HG03469 (cell line): ENCODE data around the gene CPSF4L.

Experiments used
- ATAC-seq: cut with Tn5 transposase; IDR thresholded peaks from one replicate; pipeline ENCODE4 v1.9.1; 2021; ENCODE audit warnings: mild to moderate bottlenecking, moderate library complexity, moderate number of reproducible peaks; ENCODE audit not compliant: unreplicated experiment

CPSF4L gene

DNA sequence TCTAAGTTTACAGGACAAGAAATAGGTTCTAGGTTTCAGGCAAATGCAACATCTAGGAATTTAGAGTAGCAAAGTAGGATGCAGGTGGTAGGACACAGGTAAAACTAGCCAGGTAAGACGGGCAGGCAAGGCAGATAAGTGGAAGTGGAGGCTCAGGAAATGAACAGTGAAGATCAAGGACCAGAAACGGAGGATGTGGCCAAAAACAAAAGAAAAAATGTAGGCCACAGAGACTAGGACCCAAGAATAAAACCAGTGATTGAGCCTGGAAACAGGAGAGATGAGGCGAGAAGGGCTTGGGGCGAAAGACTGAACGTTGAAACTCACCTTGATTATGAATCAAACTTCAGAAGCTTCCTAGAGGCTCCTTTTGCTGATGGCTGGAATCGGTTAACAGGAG lies 24.0 kb downstream of the CPSF4L start:
- no peak for ATAC-seq

- no peak for ATAC-seq
These were observed 26.9 kb downstream of the CPSF4L start for GRCh38 chr17:73234736-73235135.

- ATAC-seq: no peak
These were observed 28.9 kb downstream of the CPSF4L start for GRCh38 chr17:73232587-73233373.

DNA sequence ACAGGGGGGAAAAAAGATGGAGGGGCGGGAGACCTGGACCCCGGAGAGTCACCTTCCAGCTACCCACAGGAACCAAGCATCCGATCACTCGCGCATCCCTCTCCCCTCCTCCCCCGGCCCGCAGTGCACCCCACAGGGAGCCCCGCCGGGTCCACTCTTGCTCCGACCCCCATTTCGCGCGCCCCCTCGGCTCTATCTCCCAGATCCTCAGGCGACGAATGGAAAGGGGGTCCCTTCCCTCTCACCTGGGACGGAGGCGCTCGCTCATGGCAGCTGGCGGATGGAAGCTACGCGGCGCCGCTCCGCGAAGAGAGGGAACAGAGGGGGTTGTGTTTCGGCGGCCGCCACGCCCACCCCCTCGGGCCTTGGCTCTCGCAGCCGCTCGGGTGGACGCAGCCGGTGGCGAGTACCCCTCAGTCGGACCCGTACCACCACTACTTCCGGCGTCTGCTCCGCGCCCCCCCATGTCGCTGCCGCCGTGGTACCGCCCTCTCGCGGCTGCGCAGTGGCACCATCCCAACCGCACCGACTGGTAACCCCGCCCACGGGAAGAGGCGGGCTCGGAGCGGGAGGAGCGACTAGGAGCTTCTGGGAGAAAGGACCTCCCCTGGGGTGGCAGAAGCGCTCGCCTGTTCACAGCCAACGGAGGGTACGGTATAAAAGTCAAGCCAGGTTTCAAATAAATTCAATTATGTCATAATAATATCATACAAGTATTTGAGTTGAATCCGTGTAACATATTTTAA lies 29.7 kb downstream of the CPSF4L start:
- ATAC-seq: peak; percentile 65

DNA sequence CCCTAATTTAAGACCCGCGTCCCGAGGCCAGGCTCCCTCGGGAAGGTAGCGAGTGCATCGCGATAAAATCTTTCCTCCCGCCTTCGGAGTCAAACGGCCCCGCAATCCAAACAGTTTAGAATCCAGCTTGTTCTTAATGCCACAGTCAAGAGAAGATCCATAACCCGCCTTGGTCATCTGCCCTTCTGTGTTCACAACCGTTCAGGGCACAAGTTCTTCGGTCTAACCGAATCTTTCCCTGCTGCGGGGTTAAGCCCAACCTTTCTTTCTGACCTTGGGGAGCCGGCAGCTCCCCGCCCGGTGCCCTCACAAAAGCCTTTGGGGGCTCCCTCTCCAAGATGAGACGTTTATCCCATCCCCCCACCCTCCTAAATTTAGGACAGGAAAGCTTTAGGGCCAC lies 30.3 kb downstream of the CPSF4L start:
- ATAC-seq: no peak

DNA sequence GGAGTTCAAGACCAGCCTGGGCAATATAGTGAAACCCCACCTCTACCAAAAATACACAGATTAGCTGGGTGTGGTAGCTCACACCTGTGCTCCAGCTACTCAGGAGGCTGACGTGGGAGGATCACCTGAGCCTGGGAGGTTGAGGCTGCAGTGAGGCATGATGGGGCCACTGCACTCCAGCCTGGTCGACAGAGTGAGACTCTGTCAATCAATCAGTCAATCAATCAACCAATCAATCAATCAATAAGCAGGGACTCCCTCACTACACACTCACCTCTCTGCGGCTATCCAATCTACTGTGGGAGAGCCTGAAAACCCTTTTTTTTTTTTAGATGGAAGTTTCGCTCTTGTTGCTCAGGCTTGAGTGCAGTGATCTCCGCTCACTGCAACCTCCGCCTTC lies 31.6 kb downstream of the CPSF4L start:
- no peak for ATAC-seq

- peak; percentile 34 for ATAC-seq
These were observed 32.9 kb downstream of the CPSF4L start for GRCh38 chr17:73228748-73229236.

DNA sequence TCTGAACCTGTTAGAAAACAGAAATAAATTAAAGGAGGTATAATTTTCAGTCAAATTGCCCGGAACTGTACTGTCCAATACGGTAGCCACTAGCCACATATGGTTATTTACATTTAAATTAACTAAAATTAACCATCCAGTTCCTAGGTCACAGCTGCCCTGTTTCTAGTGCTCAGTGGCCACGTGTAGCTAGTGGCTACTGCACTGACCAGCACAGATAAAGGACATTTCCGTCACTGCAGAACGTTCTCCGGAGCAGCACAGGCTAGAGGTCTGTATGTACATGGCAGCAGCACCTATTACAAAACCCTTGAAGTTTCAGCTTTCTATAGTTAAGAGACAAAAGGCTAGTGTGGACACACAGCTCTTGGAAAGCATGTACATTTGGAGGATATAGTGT lies 33.7 kb downstream of the CPSF4L start:
- no peak for ATAC-seq

GRCh38 chr17:73227379-73227778 lies 34.3 kb downstream of the CPSF4L start:
- no peak for ATAC-seq

DNA sequence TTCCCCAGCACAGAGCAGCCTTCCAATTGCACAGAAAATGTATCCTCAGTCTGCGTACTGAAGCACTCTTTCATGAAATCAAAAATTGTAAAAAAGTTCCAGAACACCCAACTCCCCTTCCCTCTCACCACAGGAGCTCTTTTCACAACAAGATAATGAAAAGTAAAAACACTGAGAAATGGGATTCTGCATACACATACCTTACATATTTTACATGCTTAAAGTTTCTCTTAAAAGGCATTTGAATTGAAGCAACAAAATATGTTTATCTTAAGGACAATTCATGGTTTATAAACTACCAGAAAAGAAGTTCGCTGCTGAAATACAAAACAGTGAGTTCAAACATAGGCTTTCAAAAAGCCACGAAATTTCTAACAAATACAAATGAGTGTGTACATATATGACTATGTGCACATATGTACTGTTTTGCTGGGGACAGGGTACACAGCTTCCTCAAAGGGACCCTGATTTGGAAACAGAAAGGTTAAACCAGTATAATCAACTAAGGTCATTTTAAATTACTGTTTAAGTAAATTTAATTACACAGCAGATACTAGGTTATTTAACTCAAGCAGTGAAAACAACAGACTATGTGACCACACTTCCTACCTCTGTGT lies 35.0 kb downstream of the CPSF4L start:
- ATAC-seq: no peak

DNA sequence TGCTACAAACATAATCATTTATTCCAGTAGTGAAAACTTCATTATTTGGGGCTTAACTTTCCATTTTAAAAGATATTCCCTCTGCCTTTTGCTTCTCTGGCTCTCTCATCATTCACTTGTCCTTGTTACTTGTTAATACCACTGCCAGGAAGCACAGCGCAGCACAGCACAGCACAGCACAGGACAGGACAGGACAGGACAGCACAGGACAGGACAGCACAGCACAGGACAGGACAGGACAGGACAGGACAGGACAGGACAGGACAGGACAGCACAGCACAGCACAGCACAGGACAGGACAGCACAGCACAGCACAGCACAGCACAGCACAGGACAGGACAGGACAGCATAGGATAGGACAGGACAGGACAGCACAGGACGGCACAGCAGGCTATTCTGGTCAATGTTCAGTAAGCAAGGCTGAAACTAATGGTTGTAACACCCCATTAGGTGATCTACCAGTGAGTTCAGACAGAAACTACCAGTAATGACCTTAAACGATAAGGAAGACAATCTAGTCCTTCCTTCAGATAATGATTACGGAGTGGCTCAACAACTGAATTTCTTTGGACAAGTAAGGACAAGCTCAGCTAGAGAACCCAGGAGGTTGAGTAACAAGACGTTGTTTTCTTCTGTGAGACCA lies 36.9 kb downstream of the CPSF4L start:
- no peak for ATAC-seq

- no peak for ATAC-seq
These were observed 37.4 kb downstream of the CPSF4L start for GRCh38 chr17:73224237-73224636.

- no peak for ATAC-seq
These were observed 38.0 kb downstream of the CPSF4L start for GRCh38 chr17:73223626-73224230.

GRCh38 chr17:73215447-73215846 lies 46.2 kb downstream of the CPSF4L start:
- no peak for ATAC-seq

- ATAC-seq: no peak
These were observed 46.8 kb downstream of the CPSF4L start for GRCh38 chr17:73214851-73215250.

DNA sequence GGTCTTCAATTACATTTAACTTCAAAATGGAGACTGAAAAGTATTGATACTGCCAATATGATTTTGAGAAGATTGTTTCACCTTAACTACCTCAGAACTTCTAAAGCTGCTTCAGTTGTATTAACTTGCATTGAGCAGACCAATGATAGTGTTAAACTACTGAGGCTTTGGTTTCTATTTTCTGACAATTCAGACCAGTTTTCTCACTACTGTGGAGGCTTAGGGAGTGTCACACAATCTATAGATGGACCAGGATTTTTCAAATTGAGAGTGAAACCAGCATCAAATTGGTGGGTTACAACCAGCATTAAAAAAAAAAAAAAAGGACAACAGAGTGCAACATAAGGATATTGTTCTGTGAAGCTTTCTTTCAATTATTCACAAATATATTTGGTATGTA lies 47.7 kb downstream of the CPSF4L start:
- no peak for ATAC-seq

GRCh38 chr17:73211745-73212144 lies 49.9 kb downstream of the CPSF4L start:
- ATAC-seq: no peak

DNA sequence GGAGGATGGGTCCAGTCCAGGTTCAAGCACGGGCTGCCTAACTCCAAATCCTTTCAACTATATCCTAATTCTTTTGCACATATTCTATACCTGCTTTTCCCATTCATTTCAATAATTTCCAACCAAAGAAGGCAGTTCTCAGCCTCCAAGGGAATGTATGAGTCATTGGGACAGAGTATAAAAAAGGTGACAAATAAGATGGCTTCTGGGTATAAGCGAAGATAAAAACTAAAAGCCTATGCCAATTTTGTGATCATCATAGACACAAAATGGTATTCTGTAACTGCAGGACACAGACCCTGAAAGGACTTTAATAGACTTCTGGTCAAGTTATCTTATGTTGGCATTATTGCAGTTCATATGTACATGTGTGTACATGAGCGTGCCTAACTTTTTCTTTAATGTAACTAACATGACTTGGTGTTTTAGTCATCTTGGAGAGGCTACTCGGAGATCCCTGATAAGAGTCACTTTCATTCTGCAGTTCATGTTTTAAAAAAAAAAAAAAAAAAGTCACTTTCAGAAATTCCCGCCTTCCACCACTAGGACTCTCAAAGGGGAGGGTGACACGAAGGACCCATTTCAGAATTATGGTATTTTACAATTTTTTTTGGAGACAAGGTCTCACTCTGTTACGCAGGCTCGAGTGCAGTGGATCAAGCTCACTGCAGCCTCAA lies 51.5 kb downstream of the CPSF4L start:
- ATAC-seq: no peak

- ATAC-seq: no peak
These were observed 52.2 kb downstream of the CPSF4L start for GRCh38 chr17:73209436-73209835.

GRCh38 chr17:73208139-73208827 lies 53.4 kb downstream of the CPSF4L start:
- no peak for ATAC-seq
